K562 (cell line): ENCODE data around the gene KCND3. TPM values are rescaled to one million over a fixed set of nuclear protein-coding genes. Genes with fewer than 3 reads are reported as not detected.

Experiments
- ATAC-seq: fragments of 200-7000 bp; cut with Tn5 transposase; 3 replicates; pipeline ENCODE4 v1.9.1; 2020; ENCODE audit warnings: moderate library complexity
- BruUV-seq: library from RNA; stranded (reverse); fragments of 400-500 nt; replicated peaks from 2 replicates; lab custom pipeline; 2021; lab: Mats Ljungman, UMichigan
- CTCF ChIA-PET: fragments of 300-600 bp; formaldehyde crosslinking; extraction: SDS; loops from one replicate; lab custom pipeline; 2021; ENCODE audit warnings: low intra/inter-chr PET ratio; lab: Yijun Ruan, JAX
- POLR2A ChIA-PET: fragments of 300-600, 350-650 bp; sonication (Branson Sonifier 250); formaldehyde crosslinking; extraction: SDS; loops from one replicate; lab custom pipeline; 2021; ENCODE audit warnings: antibody characterized with exemption, inconsistent platforms; lab: Yijun Ruan, JAX
- DNase-seq, 4 experiments: peaks; one replicate each; pipeline versions ENCODE4 v3.0.0 to v3.0.0-alpha.2; 2011 to 2018; ENCODE audit warnings: low spot score in 3 of 4, mixed read lengths in 3 of 4; ENCODE audit errors: extremely low read depth in 1 of 4
- FAIRE-seq: peaks from 2 replicates; lab custom pipeline; 2011; peaks lifted over from hg19 to GRCh38; lab: Jason Lieb, UNC
- H2AFZ ChIP-seq: 2 replicates; pipeline ENCODE4 v1.6.0; 2011; ENCODE audit warnings: low read depth, low read length, control low read depth, inconsistent platforms
- H3K27ac ChIP-seq: fragments of 200-600 bp; 3 replicates; pipeline ENCODE4 v1.8.0; 2011; ENCODE audit warnings: low read depth, mild to moderate bottlenecking, control low read depth, inconsistent platforms, low read length, moderate library complexity, mixed read lengths; ENCODE audit errors: extremely low read depth
- H3K27me3 ChIP-seq, 2 experiments: fragments of 300-600 bp in 1 of 2; 2 replicates in 1 of 2; 3 replicates in 1 of 2; pipeline versions ENCODE4 v1.6.0 to v1.8.0; 2011; ENCODE audit warnings: inconsistent platforms in 2 of 2, low read length in 2 of 2, mild to moderate bottlenecking in 1 of 2, mixed read lengths in 1 of 2, moderate library complexity in 1 of 2; ENCODE audit not compliant: control insufficient read depth in 2 of 2, insufficient read depth in 2 of 2
- H3K36me3 ChIP-seq: fragments of 300-600 bp; 3 replicates; pipeline ENCODE4 v1.8.0; 2011; ENCODE audit warnings: mild to moderate bottlenecking, low read length, inconsistent platforms; ENCODE audit not compliant: control insufficient read depth, insufficient read depth
- H3K4me1 ChIP-seq, 2 experiments: fragments of 200-600 bp in 1 of 2; replicated peaks in 1 of 2; 2 replicates in 1 of 2; 3 replicates in 1 of 2; pipeline versions ENCODE4 v1.5.1 to v1.8.0; 2011; ENCODE audit warnings: inconsistent platforms in 2 of 2, low read length in 2 of 2, mild to moderate bottlenecking in 1 of 2, mixed read lengths in 1 of 2, moderate library complexity in 1 of 2; ENCODE audit not compliant: control insufficient read depth in 2 of 2, insufficient read depth in 2 of 2
- H3K4me2 ChIP-seq: 2 replicates; pipeline ENCODE4 v1.6.1; 2011; ENCODE audit warnings: low read length, control low read depth, inconsistent platforms, mixed read lengths; ENCODE audit not compliant: insufficient read depth
- H3K4me3 ChIP-seq: fragments of 200-600 bp; sonication (generic), shearing (Covaris generic); 2 replicates; pipeline ENCODE4 v1.5.1; 2016; ENCODE audit warnings: control low read depth, inconsistent platforms
- H3K79me2 ChIP-seq: fragments of 200-600 bp; 3 replicates; pipeline ENCODE4 v1.8.0; 2011; ENCODE audit warnings: low read length, inconsistent platforms; ENCODE audit not compliant: control insufficient read depth, insufficient read depth
- H3K9ac ChIP-seq, 2 experiments: 2 replicates each; pipeline versions ENCODE4 v1.6.0 to v1.6.1; 2011; ENCODE audit warnings: low read depth in 2 of 2, low read length in 2 of 2, control low read depth in 1 of 2, inconsistent platforms in 1 of 2, mild to moderate bottlenecking in 1 of 2, mixed read lengths in 1 of 2; ENCODE audit not compliant: insufficient read depth in 1 of 2
- H3K9me1 ChIP-seq: one replicate; pipeline ENCODE4 v1.6.0; 2011; ENCODE audit warnings: inconsistent platforms, mild to moderate bottlenecking, low read length, moderate library complexity; ENCODE audit not compliant: control insufficient read depth, insufficient read depth
- H3K9me3 ChIP-seq: replicated peaks from 2 replicates; pipeline ENCODE4 v1.5.1; 2011; ENCODE audit warnings: low read depth, low read length, inconsistent platforms; ENCODE audit not compliant: control insufficient read depth, insufficient read depth
- H4K20me1 ChIP-seq: replicated peaks from 2 replicates; pipeline ENCODE4 v1.6.1; 2011; ENCODE audit warnings: low read length, inconsistent platforms, mixed read lengths; ENCODE audit not compliant: control insufficient read depth, insufficient read depth
- CSDE1 ChIP-seq, 2 experiments: fragments of 450-650 bp; IDR thresholded peaks; 2 replicates each; pipeline ENCODE4 v1.6.1; 2016; ENCODE audit warnings: mild to moderate bottlenecking in 1 of 2
- HNRNPL ChIP-seq: fragments of 200-400 bp; formaldehyde crosslinking; IDR thresholded peaks from 2 replicates; pipeline ENCODE4 v1.6.1; 2017; ENCODE audit warnings: low read depth, mild to moderate bottlenecking, low read length
- ILF3 ChIP-seq: fragments of 450-650 bp; IDR thresholded peaks from 2 replicates; pipeline ENCODE4 v1.6.1; 2018; ENCODE audit warnings: antibody characterized with exemption, mild to moderate bottlenecking, moderate library complexity, borderline replicate concordance
- IRF2 ChIP-seq: sonication (generic); formaldehyde crosslinking; IDR thresholded peaks from 2 replicates; pipeline ENCODE4 v1.8.1; 2022; ENCODE audit warnings: mild to moderate bottlenecking, missing genetic modification reagents
- NR1H2 ChIP-seq: sonication (generic); formaldehyde crosslinking; IDR thresholded peaks from 2 replicates; pipeline ENCODE4 v1.4.0; 2020; ENCODE audit warnings: mild to moderate bottlenecking, missing genetic modification reagents
- RFX1 ChIP-seq: fragments of 450-650 bp; IDR thresholded peaks from 2 replicates; pipeline ENCODE4 v1.6.1; 2016; ENCODE audit warnings: mild to moderate bottlenecking, moderate library complexity
- SRSF7 ChIP-seq: fragments of 200-400 bp; formaldehyde crosslinking; optimal IDR thresholded peaks from 2 replicates; pipeline ENCODE3; 2017; ENCODE audit warnings: mild to moderate bottlenecking, low read depth, low read length
- ZKSCAN1 ChIP-seq: fragments of 150-350 bp; IDR thresholded peaks from 2 replicates; pipeline ENCODE4 v1.6.1; 2016; ENCODE audit warnings: low read depth, low read length
- WGBS: fragments of 100-300 bp; shearing (Covaris generic); methylation state at CpG from one replicate; pipeline ENCODE4 v1.1.6; 2016; ENCODE audit warnings: low coverage, mixed read lengths; ENCODE audit not compliant: insufficient coverage; ENCODE audit errors: missing lambda C conversion rate; 5-methylcytosine and 5-hydroxymethylcytosine counted together
- in situ Hi-C: fragments of 300-500 bp; cut with MboI; formaldehyde crosslinking; loops from 4 replicates; pipeline ENCODE4 v1.15.0; 2018; ENCODE audit warnings: inconsistent platforms, mixed read lengths
- intact Hi-C: fragments of 100-400 bp; cut with micrococcal nuclease; formaldehyde crosslinking; loops from 2 replicates; pipeline ENCODE4 v1.14.2; 2022
- polyA plus RNA-seq, 8 experiments: library from polyadenylated mRNA; depleted of rRNA in 4 of 8; stranded (reverse) in 5 of 8; unstranded in 3 of 8; fragments of >200 nt; fragmentation: Nextera tagmentation in 2 of 8; fragmentation: Illumina TruSeq in 1 of 8; extraction: Ambion mirVana in 2 of 8; extraction: Trizol in 1 of 8; gene quantifications; 2 replicates each; pipeline versions ENCODE4 v1.2.1 to v1.2.3, GENCODE V29; 2011 to 2014; ENCODE audit warnings: inconsistent platforms in 1 of 8, missing spikeins in 1 of 8
- total RNA-seq, 7 experiments: library from RNA; depleted of rRNA in 6 of 7; stranded (reverse); fragments of >200 nt in 6 of 7; fragmentation: Illumina TruSeq in 2 of 7; extraction: Trizol in 2 of 7; gene quantifications; 2 replicates each; pipeline versions ENCODE4 v1.2.1 to v1.2.3, GENCODE V29; 2011 to 2021; ENCODE audit warnings: low replicate concordance in 1 of 7
- TF ChIP-seq, protein P1 (sequence below): sonication (generic); formaldehyde crosslinking; IDR thresholded peaks from 2 replicates; pipeline ENCODE4 v1.8.1; 2022; ENCODE audit warnings: missing genetic modification reagents

Gene KCND3
- total and polyA plus RNA-seq, 9 of the 15 experiments (the other 6 are each of a cell fraction or from before 2014, with no cell fraction given), result not detected

DNA sequence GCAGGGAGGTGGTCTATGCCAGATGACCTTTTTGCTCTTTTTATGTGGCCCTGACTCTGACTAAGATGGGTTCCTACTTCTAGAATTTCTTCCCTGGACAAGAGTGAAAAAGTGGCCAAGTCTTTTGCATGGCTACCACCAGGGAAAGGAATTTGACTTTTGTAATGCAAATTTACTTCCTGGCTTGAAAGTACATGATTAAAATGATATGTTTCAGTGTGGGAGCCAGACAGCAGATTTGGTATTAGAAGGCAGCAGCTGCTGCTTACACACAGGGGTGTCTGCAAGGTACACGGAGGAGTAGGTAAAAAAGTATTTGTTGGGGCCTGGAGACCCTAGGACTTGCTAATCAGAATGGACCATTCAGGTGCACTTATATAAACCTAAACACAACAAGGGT is 78.4 kb downstream of the KCND3 start (continued):
- TF ChIP-seq, protein P1, sequence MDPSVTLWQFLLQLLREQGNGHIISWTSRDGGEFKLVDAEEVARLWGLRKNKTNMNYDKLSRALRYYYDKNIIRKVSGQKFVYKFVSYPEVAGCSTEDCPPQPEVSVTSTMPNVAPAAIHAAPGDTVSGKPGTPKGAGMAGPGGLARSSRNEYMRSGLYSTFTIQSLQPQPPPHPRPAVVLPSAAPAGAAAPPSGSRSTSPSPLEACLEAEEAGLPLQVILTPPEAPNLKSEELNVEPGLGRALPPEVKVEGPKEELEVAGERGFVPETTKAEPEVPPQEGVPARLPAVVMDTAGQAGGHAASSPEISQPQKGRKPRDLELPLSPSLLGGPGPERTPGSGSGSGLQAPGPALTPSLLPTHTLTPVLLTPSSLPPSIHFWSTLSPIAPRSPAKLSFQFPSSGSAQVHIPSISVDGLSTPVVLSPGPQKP (CRISPR knock-in tag), result no peak
- TF ChIP-seq ILF3 (no peak), ZKSCAN1 (no peak), SRSF7 (no peak), NR1H2 (no peak), CSDE1 (IDR thresholded peaks at IDR 0.05) (no peak)
- TF ChIP-seq, all 486 proteins: peak for 0

DNA sequence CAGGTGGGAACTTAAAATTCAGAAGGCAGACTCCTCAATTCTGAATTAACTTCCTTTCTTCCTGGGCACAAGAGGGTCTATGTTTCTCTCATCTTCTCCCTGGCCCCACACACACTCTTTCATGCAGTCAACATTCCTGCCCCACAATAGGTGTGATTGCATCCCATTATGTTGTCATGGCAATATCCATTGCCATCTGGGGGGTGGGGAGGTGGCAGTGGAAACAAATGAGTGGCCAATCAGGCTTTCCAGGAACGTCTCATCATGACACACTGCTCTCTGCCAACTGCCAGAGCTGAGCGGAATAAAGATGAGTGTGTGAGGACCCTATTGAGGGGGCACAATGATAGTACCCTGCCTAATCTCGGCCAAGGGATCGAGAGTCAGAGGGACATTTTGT is 80.4 kb downstream of the KCND3 start:
- H3K9ac ChIP-seq, result no peak overlapping the region
- no peaks in the 10 kb centered on the region for H3K4me1 ChIP-seq
- ATAC-seq (no peak), FAIRE-seq (no peak), DNase-seq (no peak)
- no TSS peak for BruUV-seq
- intact Hi-C loops (no loop called here), in situ Hi-C loops (no loop called here)
- CTCF ChIA-PET, result no interaction called here
- no peaks in the 10 kb centered on the region for H3K9me3 ChIP-seq
- H3K4me2 ChIP-seq, result no peak overlapping the region
- peaks cover 4 to 21% of the 10 kb centered on the region in 2 experiments; a peak in 4 of 5 replicates for H3K27me3 ChIP-seq
- H2AFZ ChIP-seq, result no peak overlapping the region
- H3K79me2 ChIP-seq, result no peaks in the 10 kb centered on the region
- no peak overlapping the region for H3K4me3 ChIP-seq
- no peak for TF ChIP-seq HNRNPL
- TF ChIP-seq RFX1, result 0 out of 2 replicates have a peak, but pooled peaks have one; percentile 21
- no peak for TF ChIP-seq IRF2 (CRISPR knock-in tag)
- TF ChIP-seq, all 486 proteins: peak for 1
- WGBS, result 1% methylated on average over 4 of the region's 4 CpGs
- Histone ChIP-seq H3K27ac (no peak overlapping the region), H3K9me1 (no peaks in the 10 kb centered on the region), H4K20me1 (peaks cover 6% of the 10 kb centered on the region; the same call in 1 of the 2 replicates), H3K36me3 (no peaks in the 10 kb centered on the region)
- POLR2A ChIA-PET, result interaction anchor here (0.6 to 1.6 kb wide), 3 partner anchors 9 to 104 kb away, joined by 3 to 6 read pairs (median 3); no protein-coding TSS in a partner anchor
